HG02840 (cell line): ENCODE results near the gene PTPRN2.

Source experiments
- ATAC-seq: cut with Tn5 transposase; IDR thresholded peaks from one replicate; pipeline ENCODE4 v1.9.1; 2021; ENCODE audit warnings: mild to moderate bottlenecking, moderate library complexity, moderate number of reproducible peaks; ENCODE audit not compliant: unreplicated experiment, low FRiP score

The PTPRN2 gene

GRCh38 chr7:158143196-158144120 is 444.2 kb downstream of the PTPRN2 start:
- ATAC-seq: no peak

- ATAC-seq: no peak
These were observed 445.0 kb downstream of the PTPRN2 start for GRCh38 chr7:158142657-158143056.

GRCh38 chr7:158141806-158142518 is 445.7 kb downstream of the PTPRN2 start:
- no peak for ATAC-seq

- ATAC-seq: no peak
These were observed 446.4 kb downstream of the PTPRN2 start for GRCh38 chr7:158141221-158141582.

GRCh38 chr7:158140538-158141220 is 446.9 kb downstream of the PTPRN2 start:
- ATAC-seq: no peak

- no peak for ATAC-seq
These were observed 448.1 kb downstream of the PTPRN2 start for GRCh38 chr7:158139499-158139898.

GRCh38 chr7:158138329-158138597 is 449.4 kb downstream of the PTPRN2 start:
- no peak for ATAC-seq

- no peak for ATAC-seq
These were observed 449.9 kb downstream of the PTPRN2 start for GRCh38 chr7:158137516-158138328.

- no peak for ATAC-seq
These were observed 451.7 kb downstream of the PTPRN2 start for GRCh38 chr7:158135931-158136330.

GRCh38 chr7:158134824-158135223 is 452.8 kb downstream of the PTPRN2 start:
- no peak for ATAC-seq

GRCh38 chr7:158133515-158134271 is 453.9 kb downstream of the PTPRN2 start:
- no peak for ATAC-seq

GRCh38 chr7:158133057-158133456 is 454.6 kb downstream of the PTPRN2 start:
- ATAC-seq: no peak

- ATAC-seq: no peak
These were observed 457.6 kb downstream of the PTPRN2 start for GRCh38 chr7:158130023-158130409.

GRCh38 chr7:158129037-158130022 is 458.3 kb downstream of the PTPRN2 start:
- no peak for ATAC-seq

GRCh38 chr7:158128572-158128971 is 459.1 kb downstream of the PTPRN2 start:
- ATAC-seq: no peak

GRCh38 chr7:158127241-158127640 is 460.4 kb downstream of the PTPRN2 start:
- ATAC-seq: no peak

GRCh38 chr7:158126661-158127060 is 461.0 kb downstream of the PTPRN2 start:
- ATAC-seq: no peak

- ATAC-seq: no peak
These were observed 461.9 kb downstream of the PTPRN2 start for GRCh38 chr7:158125721-158126120.

- ATAC-seq: no peak
These were observed 462.5 kb downstream of the PTPRN2 start for GRCh38 chr7:158125091-158125490.
